Ascending aorta (tissue), 2 donors: ENCODE measurements around the gene DTX2. TPM values are rescaled to one million over a fixed set of nuclear protein-coding genes. Genes with fewer than 3 reads are reported as not detected.
"Not testable (repeated sequence)": the region's sequence is repeated elsewhere in the genome, so short reads cannot be mapped to it uniquely, and the experiment has no call there.

Experiments
- DNase-seq, 2 donors: peaks; one replicate each; pipeline ENCODE4 v3.0.0-alpha.2; 2019; ENCODE audit warnings: low spot score in 2 of 2
- H3K27ac ChIP-seq, 2 donors: fragments of 200-600 bp; sonication (generic); one replicate each; pipeline ENCODE4 v1.5.1; 2016 to 2017; ENCODE audit warnings: mild to moderate bottlenecking in 1 of 2
- H3K27me3 ChIP-seq: fragments of 200-600 bp; sonication (generic); one replicate; pipeline ENCODE4 v1.5.1; 2017
- H3K36me3 ChIP-seq, 2 donors: fragments of 200-600 bp; sonication (generic); one replicate each; pipeline ENCODE4 v1.5.1; 2016
- H3K4me1 ChIP-seq, 2 donors: fragments of 200-600 bp; sonication (generic); one replicate each; pipeline ENCODE4 v1.5.1; 2016 to 2017; ENCODE audit warnings: mild to moderate bottlenecking in 1 of 2
- H3K4me3 ChIP-seq, 2 donors: fragments of 200-600 bp; sonication (generic); one replicate each; pipeline ENCODE4 v1.5.1; 2016 to 2017; ENCODE audit warnings: mild to moderate bottlenecking in 1 of 2
- H3K9me3 ChIP-seq, 2 donors: fragments of 200-600 bp; sonication (generic); one replicate each; pipeline ENCODE4 v1.5.1; 2016
- intact Hi-C: fragments of 100-400 bp; cut with DNase I; formaldehyde crosslinking; loops from one replicate; pipeline ENCODE4 v1.15.1; 2023
- total RNA-seq: library from RNA; depleted of rRNA; stranded (reverse); fragments of >200 nt; gene quantifications from one replicate; pipeline ENCODE4 v1.1.0, GENCODE V29; 2016
- TF ChIP-seq, protein P1 (sequence below), 3 experiments: fragments of 200-600 bp in 2 of 3; fragments of 450-650 bp in 1 of 3; sonication (generic) in 2 of 3; IDR thresholded peaks; one replicate each; pipeline ENCODE4 v1.5.1; 2016 to 2019; ENCODE audit warnings: antibody characterized with exemption in 3 of 3, mild to moderate bottlenecking in 1 of 3, moderate library complexity in 1 of 3

DTX2 gene
- total RNA-seq, 1 donor from 2014 or later: 61.9 TPM

DNA sequence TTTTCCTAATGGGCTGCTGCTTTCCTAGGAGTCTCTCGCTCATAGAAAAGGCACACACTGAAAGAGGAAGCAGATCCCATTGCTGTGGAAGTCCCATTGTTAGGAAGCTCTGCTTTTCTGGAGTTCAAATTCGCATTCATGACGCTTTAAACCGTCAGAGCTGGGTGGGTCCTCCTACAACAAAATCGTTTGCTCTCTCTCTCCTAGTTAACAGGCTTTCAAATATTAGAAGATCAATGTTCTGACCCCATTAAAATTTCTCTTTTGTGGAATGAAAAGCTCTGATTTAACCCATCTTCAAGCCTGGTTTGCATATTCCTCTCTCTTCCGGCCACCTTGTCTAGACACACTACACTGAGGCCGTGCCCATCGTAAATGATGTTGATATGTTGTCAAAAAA is 81.7 kb downstream of the DTX2 start, which contains the start of gene SPDYE16:
TSS of gene SPDYE16 (minus strand) at position 101 of the 400 bp plus-strand sequence. CDS start 1,838 bp downstream, outside the sequence.
- intact Hi-C loops, H3K27me3 ChIP-seq, DNase-seq: not testable (repeated sequence)

GRCh38 chr7:76549025-76549854 is 87.7 kb downstream of the DTX2 start:
- H3K27me3 ChIP-seq, H3K9me3 ChIP-seq, H3K36me3 ChIP-seq, H3K4me1 ChIP-seq, intact Hi-C loops: not testable (repeated sequence)
- peak; percentile 72 to 95 for DNase-seq
- Histone ChIP-seq H3K27ac (peak overlapping the region; percentile 96 to 97), H3K4me3 (peak overlapping the region; percentile 96 to 99)
- TF ChIP-seq, protein P1, sequence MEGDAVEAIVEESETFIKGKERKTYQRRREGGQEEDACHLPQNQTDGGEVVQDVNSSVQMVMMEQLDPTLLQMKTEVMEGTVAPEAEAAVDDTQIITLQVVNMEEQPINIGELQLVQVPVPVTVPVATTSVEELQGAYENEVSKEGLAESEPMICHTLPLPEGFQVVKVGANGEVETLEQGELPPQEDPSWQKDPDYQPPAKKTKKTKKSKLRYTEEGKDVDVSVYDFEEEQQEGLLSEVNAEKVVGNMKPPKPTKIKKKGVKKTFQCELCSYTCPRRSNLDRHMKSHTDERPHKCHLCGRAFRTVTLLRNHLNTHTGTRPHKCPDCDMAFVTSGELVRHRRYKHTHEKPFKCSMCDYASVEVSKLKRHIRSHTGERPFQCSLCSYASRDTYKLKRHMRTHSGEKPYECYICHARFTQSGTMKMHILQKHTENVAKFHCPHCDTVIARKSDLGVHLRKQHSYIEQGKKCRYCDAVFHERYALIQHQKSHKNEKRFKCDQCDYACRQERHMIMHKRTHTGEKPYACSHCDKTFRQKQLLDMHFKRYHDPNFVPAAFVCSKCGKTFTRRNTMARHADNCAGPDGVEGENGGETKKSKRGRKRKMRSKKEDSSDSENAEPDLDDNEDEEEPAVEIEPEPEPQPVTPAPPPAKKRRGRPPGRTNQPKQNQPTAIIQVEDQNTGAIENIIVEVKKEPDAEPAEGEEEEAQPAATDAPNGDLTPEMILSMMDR (IDR thresholded peaks at IDR 0.05): peak in 1 of 3 experiments; percentile 8

More for the DNA sequence above, 81.7 kb downstream of the DTX2 start, which contains the start of gene SPDYE16:
- H3K27ac ChIP-seq, H3K9me3 ChIP-seq, H3K36me3 ChIP-seq, H3K4me1 ChIP-seq, H3K4me3 ChIP-seq: not testable (repeated sequence)

GRCh38 chr7:76549855-76550248 is 88.3 kb downstream of the DTX2 start:
- H3K4me1 ChIP-seq, H3K27me3 ChIP-seq, intact Hi-C loops, H3K9me3 ChIP-seq, DNase-seq, H3K36me3 ChIP-seq: not testable (repeated sequence)
- peak overlapping the region; percentile 96 to 99 for H3K4me3 ChIP-seq
- peak overlapping the region; percentile 96 to 97 for H3K27ac ChIP-seq

- H3K27ac ChIP-seq, H3K4me3 ChIP-seq, H3K4me1 ChIP-seq, H3K36me3 ChIP-seq, H3K27me3 ChIP-seq, intact Hi-C loops, H3K9me3 ChIP-seq, DNase-seq: not testable (repeated sequence)
These were observed 90.5 kb downstream of the DTX2 start for GRCh38 chr7:76551992-76552391.

Other genes with a start within 250 kb of the DTX2 start
- gene HSPB1, start 159.0 kb upstream of the DTX2 start, total RNA-seq: 3,584 TPM
- gene YWHAG, start 102.7 kb upstream of the DTX2 start, total RNA-seq: 83.0 TPM
- not detected for gene SSC4D, start 52.0 kb upstream of the DTX2 start, total RNA-seq
- gene ZP3, start 36.8 kb upstream of the DTX2 start, total RNA-seq: 1.1 TPM
- 7.6 TPM for gene UPK3B, start 48.8 kb downstream of the DTX2 start, total RNA-seq
- gene SPDYE16, start 81.6 kb downstream of the DTX2 start, total RNA-seq: not detected
- 9.8 TPM for gene POMZP3, start 165.6 kb downstream of the DTX2 start, total RNA-seq